Measurements from ENCODE around the gene AKAP13.

DNA sequence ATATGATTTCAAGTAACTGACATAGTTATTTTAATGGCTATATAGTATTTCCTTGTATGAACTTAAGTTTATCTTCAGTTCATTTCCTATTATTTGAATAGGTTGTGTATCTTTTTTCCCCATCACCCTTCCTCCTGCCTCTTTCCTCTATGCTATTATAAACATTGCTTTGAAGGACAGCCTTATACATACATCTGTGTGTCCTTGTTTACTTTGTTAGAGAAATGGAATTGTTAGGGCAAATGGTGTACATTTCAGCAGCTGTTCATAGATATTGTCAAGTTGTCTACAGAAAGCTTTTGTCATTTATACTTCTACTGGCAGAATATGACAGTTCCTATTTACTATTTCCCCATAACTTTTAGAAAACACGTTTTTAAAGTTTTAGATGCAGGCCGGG lies 18.4 kb downstream of the AKAP13 start:
- TF ChIP-seq, protein P1, sequence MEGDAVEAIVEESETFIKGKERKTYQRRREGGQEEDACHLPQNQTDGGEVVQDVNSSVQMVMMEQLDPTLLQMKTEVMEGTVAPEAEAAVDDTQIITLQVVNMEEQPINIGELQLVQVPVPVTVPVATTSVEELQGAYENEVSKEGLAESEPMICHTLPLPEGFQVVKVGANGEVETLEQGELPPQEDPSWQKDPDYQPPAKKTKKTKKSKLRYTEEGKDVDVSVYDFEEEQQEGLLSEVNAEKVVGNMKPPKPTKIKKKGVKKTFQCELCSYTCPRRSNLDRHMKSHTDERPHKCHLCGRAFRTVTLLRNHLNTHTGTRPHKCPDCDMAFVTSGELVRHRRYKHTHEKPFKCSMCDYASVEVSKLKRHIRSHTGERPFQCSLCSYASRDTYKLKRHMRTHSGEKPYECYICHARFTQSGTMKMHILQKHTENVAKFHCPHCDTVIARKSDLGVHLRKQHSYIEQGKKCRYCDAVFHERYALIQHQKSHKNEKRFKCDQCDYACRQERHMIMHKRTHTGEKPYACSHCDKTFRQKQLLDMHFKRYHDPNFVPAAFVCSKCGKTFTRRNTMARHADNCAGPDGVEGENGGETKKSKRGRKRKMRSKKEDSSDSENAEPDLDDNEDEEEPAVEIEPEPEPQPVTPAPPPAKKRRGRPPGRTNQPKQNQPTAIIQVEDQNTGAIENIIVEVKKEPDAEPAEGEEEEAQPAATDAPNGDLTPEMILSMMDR (IDR thresholded peaks at IDR 0.05; ENCODE audit: insufficient read depth, low read length, poor library complexity, severe bottlenecking) = no peak
- TF ChIP-seq EZH2phosphoT487 (conservative IDR thresholded peaks at IDR 0.05; ENCODE audit: low read length) = no peak

Data from SU-DHL-6 (cell line).